ENCODE data around the gene BCKDK.
"Not testable (repeated sequence)": the region's sequence is repeated elsewhere in the genome, so short reads cannot be mapped to it uniquely, and the experiment has no call there.

Gene BCKDK

DNA sequence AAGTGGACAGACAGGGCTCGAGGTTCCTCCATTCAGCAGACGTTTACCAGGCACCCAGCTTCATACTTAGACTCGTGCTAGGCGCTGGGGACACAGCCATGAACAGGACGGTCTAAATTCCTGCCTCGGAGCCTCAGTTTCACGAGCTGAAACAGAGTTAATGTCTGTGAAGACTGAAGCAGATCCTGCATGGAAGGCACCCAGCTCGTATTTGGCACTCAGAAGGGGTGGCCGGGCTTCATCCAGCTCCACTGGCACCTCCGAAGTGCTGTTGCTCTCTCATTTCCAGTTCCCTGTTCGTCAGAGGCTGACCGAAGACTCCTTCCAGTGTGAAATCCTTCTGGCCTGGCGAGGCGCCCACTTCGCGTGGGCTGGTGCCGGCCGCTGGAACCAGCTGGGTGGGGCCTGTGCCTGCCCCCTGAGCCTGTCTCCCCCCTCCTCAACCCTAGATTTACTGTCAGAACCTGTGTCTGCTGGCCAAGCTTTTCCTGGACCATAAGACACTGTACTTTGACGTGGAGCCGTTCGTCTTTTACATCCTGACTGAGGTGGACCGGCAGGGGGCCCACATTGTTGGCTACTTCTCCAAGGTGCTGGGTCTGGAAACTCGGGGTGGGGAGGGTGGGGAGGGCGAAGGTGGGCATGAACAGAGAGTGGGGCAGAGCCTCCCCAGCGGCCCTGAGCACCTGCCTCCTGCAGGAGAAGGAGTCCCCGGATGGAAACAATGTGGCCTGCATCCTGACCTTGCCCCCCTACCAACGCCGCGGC is 21.6 kb downstream of the BCKDK start:
- DNase-seq, result no peak

DNA sequence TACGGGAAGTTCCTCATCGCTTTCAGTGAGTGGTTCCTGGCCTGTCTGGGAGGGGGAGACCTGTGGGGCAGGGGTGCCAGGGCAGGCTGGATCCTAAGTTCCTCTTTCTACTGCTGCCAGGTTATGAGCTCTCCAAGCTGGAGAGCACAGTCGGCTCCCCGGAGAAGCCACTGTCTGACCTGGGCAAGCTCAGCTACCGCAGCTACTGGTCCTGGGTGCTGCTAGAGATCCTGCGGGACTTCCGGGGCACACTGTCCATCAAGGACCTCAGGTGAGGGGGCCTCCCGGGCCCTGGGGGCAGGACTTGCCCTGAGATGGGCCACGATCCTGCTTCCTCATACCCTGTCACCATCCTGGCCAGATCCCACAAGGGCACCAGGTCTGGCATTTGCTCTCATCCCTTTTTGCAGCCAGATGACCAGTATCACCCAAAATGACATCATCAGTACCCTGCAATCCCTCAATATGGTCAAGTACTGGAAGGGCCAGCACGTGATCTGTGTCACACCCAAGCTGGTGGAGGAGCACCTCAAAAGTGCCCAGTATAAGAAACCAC is 22.2 kb downstream of the BCKDK start:
- no peak for DNase-seq

DNA sequence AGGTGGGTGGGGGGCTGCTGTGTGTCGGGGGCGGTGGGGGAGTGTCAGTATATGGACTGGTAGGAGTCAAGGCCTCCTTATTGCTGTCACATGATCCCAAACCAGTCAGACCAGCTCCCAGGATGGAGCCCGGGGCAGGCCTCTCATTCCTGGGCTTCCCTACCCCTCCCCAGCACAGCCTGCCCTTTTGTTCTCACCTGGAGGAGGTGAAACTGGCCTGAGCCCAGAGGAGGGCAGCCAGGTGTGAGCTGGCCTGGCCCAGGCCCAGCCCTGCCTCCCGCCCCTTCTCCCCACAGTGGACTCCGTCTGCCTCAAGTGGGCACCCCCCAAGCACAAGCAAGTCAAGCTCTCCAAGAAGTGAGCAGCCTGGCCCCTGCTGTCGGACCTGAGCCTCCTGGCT is 22.7 kb downstream of the BCKDK start:
- no peak for DNase-seq

DNA sequence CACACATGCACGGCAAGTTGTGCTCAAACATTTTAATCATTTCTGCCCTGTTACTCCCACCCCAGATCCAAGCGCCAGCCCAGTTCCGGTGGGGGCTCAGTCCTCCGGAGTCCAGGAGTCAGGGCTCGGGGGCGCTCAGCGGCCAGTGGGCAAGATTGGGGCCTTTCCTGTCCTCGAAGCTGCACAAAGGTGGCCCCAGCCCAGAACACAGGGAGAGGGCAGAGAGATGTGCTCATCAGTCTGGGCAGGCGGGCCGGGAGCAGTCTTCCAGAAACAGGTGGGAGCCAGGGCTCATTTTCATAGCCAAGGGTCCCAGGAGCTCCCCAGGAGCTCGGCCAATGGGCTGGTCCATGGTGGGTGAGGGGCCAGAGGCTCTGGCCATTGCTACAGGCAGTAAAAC is 23.2 kb downstream of the BCKDK start:
- no peak for DNase-seq

DNA sequence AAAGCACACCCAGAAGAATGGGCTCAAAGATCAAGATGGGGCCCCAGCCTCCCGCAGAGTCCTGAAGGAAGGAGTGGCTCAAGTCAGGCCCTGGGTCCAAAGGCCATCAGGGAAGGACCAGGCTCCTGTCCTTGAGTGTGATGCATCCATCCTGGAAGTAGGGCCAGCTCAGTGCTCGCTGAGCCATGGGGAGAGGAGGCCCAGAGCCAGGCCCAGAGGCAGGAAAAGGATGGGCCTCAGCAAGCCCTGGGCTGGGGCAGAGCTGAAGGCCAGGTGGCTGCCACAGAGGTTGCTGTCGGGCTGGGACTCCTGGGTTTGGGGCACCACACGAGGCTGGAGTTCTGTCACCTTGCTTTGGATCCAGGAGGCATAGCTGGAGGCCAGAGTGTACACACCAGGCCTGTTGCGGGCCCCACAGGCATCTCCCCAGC is 23.7 kb downstream of the BCKDK start:
- no peak for DNase-seq

DNA sequence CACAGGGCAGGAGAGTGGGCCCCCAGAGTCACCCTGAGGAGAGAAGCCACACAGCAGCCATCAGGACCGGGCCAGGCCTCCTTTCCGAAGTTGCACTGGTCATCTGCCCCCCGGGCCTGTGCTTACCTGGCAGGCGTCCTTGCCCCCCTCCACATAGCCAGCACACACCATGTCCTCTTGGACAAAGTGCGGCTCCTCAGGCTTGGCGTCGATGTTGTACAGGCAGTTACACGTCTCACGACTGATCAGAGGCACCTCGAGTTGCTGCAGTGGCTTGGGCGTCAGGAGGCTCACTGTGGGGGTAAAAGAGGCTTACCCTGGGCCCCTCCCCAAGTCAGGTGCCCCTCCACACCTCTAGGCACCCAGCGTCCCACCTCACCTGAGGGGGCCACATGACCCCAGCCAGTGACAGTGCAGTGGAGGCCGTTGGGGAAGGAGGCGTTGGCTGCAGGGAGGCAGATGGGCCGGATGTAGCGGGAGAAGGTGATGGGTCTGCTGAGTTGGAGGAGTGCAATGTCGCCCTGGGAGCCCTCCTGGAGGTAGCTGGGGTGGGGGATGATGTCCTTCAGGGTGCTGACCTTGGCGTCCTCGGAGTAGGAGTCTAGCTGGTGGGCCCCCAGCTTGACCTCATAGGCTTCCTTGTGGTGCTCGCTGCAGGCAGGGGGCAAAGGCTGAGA is 24.3 kb downstream of the BCKDK start:
- no peak for DNase-seq

DNA sequence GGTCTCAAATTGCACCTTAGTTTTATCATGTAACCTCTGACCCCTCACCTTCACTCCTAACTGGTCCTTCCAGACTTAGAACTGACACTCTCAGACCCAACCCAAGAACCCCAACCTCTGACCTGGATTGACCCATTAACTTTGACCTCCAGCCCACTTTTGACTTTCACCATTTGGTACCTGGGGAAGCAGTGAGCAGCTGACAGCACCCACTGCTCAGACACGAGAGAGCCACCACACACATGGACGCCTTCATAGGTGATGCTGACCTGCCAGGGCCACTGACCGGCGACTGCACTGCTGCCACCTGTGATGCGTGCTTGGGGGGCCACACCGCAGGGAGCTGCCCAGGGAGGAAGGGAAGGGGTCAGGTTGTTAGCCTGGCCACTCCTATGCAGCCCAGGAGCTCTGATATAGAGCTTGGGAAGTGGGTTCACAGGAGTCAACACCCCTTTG is 24.9 kb downstream of the BCKDK start:
- DNase-seq, result no peak

DNA sequence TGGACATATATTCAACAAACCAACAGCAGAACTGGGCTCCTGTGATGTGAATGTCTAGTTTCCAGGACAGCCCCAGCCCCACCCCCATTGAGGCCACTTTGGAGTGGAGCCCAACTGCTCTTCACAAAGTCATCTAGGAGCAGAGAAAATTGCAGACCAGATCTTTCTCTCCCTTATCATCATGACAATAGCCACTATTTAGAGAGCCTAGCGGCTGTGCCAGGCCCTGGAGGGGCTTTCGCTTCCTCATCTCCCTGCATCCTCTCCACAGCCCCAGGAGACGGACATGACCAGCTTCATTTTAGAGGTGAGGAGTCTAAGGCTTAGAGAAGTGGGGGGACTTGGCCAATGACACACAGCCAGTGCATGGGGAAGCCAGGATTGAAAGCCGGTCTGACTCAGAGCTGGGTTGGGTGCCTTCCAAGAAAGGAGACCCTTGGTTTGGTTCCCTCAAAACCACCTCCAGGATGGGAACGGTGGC is 25.9 kb downstream of the BCKDK start:
- DNase-seq, result no peak

DNA sequence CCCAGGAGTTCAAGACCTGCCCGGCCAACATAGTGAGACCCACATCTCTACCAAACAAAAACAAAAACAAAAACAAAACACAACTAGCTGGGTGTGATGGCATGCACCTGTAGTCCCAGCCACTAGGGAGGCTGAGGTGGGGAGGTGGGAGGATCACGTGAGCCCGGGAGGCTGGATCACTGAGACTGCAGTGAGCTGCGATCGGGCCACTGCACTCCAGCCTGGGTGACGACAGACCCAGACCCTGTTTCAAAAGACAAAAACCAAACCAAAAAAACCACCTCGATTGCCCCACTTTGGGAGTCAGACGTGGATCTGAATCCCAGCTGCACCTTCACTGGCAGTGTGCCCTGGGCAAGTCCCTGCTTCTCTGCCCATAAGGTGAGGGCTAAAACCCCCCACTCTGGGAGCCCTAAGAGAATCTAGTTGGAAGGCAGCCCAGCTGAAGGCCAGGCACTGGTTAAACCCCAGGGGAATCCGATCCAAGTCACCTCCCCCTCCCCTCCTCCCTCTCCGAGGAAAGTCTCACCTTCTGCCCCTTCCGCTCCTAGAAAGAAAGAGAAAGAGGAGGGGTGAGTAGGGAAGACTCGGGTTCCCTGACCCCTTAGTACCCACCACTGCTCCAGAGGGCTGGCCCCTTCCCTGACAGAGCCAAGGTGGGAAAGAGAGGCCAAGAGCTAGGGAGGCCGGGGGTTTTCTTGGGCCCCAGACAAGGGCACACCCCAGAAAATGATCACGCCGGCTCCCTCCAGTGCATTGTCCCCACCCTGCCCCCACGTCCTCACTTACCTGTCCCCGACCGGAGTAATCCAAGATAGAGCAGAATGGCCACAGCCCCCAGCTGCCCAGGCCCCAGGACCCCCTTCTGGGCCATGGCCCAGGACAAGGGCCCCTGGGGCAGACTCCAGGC is 26.7 kb downstream of the BCKDK start:
- DNase-seq, result peak; percentile 21 to 41

DNA sequence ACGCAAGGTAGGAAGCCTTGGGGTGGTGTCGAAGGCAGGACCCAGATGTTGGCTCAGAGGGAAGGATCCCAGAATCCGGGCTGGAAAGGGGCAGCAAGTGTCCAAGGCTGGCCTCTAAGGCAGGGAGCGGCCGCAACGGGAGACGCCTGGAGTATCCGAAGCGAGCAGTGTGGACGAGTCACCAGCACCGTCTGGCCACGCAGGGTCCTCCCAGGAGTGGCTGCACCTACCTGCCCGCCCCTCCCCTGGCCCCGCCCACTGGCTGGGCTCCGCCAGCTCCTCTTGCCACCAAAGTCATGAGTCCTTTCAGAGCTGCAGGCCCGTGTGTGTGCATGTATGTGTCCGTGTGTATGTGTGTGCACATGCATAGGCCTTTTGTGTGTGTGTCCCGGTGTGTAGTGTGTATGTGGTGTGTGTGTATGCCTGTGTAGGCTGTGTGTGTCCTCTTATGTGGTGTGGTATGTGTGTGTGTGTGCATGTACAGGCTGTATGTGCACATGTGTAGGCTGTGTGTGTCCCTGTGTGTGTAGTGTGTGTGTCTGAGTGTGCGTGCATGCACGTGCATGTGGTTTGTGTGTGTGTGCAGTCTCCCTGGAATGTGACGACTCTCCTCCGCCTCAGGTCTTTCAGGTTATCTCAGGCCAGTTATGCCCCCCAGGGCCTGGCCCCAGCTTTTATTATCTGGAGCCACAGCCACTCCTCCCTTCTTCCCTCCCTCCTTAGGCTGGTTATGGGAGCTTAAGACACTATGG is 27.5 kb downstream of the BCKDK start, which contains the start of gene PRSS8:
PRSS8 (minus strand) TSS at position 193 of the 752 bp plus-strand sequence. CDS start 229 bp downstream, outside the sequence.
- peak in 1 of 2 experiments; percentile 62 for DNase-seq

DNA sequence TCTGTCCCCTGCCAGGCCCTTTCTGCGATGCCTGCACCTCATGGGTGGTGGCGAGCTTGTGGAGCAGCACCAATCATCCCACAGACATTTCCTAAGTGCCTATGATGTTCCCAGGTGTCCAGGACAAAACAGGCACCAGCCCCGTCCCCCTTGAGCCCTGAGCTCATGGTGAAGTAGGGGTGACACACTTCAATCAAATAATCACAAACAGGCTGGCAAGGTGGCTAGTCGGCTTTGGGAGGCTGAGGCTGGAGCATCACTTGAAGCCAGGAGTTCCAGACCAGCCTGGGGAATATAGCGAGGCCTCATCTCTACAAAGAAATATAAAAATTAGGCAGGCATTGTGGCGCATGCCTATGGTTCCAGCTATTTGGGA is 28.1 kb downstream of the BCKDK start:
- DNase-seq, result no peak

DNA sequence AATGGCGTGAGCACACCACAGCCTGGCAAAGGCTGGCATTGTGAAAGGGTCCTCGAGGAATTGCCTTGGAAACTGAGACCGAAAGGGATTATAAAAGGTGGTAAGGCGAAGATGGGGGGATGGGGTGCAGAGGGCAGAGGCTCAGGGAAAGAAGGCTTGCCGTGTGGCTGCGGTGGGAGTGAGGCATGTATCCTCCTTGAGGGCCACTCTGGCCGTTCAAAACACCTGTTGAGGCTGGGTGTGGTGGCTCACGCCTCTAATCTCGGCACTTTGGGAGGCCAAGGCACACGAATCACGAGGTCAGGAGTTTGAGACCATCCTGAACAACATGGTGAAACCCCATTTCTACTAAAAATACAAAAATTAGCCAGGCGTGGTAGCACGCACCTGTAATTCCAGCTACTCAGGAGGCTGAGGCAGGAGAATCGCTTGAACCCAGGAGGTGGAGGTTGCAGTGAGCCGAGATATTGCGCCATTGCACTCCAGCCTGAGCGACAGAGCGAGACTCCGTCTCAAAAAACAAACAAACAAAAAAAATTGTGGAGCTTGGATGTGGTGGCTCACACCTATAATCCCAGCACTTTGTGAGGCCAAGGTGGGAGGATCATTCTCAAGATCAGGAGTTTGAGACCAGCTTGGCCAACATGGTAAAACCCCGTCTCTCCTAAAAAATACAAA is 28.8 kb downstream of the BCKDK start:
- not testable (repeated sequence) for DNase-seq

DNA sequence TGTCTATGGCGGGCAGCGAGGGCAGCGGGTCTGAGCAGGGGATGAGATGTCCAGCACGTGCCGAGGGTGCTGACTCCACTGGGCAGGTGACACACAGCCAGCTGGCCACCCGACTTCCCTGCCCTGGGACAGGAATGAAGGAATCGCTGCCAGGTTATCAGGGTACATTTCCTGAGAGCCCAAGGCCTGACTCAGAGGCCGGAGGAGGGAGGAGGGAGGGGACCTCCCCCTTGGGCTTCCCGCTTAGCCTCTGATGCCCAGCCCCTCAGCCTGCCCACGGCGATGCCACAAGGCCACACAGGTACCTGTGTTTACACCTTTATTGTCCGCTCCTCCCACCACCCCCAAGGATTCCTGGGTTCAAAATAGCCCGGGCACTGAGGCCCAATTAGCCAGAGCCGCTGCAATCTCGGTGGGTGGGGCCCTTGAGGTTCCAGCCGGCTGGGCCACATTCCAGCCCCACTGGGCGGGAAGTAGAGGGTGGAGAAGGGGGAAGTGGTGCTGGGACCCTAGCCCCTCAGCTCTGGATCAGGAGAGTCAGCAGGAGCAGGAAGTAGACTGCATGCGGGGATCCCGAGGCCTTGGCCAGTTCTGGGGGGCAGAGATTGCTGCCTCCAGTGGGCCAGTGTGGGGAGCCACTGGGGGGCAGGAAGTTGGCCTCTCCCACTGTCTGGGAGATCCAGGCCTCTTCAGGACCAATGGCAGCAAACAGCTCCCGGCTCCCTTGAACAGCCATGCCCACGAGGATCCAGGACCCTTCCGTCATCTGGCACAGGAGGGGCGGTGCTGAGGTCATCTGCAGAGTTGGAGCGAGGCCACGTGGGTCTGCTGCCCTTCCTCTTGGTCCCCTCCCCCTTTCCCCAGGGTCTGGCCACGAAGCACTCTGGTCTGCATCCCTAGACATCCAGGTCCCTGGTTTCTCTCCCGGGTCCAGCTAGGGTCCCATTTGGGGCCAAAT is 30.7 kb downstream of the BCKDK start:
- DNase-seq, result no peak

DNA sequence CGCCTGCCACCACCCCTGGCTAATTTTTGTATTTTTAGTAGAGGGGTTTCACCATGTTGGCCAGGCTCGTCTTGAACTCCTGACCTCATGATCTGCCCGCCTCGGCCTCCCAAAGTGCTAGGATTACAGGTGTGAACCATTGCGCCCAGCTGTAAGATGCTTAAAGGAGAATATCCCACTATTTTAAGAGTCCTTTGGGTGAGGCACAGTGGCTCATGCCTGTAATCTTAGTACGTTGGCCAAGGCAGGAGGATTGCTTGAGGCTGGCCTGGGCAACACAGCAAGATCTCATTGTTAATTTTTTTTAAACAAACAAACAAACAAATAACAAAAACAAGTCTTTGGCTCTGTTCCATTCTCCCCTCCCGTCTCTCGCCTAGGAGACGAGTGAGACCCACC is 32.9 kb downstream of the BCKDK start:
- not testable (repeated sequence) for DNase-seq

DNA sequence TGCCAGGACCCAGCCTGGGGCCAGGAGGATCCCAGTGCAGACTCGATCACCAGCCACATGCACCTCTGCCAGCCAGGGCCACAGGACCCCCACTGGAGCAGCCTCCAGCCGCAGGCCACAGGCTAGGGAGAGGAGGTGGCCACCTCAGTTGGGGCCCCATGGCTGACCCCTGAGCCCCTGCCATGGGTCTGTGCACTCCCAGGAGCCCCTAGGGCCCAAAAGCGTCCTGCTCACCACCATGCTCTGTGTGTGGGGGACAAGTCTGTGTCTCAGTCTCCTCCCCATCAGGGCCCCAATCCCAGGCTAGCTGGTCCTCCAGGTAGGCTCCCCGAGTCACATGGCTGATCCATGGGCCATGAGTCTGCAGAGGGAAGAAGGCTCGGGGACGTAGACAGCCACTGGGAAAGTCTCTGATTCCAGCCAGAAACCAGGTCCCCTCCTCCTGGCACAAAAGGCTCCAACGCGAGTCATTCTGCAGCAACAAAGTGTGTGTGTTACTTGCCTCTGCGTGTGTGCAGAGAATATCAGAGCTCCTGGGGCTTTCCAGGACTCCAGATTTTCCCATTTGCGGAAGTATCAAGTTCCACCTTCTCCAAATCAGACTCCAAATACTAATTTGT is 33.4 kb downstream of the BCKDK start:
- no peak for DNase-seq

DNA sequence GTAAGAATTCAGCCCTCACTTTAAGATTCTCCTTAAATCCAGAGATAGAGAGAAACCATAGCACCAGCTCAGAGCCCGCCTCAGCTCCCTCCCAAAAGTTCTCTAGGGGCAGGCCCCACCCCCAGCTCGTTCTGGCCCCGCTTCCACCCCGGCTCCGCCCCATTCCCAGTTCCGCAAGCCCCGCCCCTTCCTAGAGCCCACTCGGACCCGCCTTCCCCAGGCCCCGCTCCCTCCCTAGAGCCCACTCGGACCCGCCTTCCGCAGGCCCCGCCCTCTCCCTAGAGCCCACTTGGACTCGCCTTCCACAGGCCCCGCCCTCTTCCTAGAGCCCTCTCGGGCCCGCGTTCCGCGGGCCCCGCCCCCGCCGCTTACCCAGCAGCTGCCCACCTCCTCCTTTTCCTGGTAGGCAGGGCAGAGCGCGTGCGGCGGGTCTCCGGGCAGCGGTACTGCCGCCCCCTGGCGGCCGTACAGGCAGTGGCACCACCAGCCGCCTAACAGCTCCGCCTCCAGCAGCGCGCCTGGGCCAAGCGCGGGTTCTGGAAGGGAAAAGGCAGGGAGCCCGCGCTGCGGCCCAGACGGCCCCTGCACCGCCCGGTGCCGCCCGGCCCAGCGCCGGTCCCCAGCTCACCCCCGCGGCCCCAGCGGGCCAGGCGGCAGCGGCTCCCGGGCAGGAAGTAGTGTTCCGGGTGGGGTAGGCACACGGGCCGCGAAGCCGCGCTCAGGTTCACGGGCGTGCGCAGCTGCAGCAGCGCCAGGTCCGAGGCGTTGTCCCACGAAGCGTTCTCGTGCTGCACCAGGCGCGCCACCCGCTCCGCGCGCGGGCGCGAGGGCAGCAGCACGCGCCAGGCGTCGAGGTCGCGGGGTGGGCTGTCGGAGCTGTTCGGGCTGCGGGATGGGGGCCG is 34.2 kb downstream of the BCKDK start:
- DNase-seq, result peak; percentile 94 to 99

DNA sequence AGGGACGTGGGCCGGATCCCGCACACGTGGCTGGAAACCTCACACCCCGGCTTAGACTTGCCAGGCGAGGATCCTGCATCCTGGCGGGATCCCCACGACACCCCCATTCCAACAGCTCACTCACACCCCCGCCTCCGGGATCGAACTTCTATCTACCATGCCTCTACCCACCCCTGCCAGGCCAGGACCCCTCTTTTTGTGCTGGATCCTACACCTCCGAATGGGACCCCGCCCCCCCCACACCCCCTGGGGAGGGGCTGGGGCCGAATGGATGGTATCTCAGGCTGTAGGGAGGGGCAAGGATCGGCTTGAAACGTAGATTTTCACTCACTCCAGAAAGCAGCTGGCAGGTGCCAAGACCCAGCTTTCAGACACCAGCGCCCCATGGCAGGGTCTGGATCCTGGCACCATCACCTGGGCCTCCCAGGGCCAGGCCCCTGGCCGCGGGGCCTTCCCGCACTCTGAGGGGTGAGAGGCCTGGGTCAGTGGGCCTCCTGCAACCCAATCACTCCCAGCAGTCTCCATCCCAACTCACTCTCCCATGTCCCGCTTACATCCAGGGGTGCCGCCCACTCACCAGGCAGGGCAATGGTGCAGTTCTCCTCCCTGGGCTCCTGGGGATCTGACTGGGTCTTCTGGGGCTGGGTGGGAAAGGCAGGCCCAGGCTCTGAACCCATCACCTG is 35.0 kb downstream of the BCKDK start:
- no peak for DNase-seq

DNA sequence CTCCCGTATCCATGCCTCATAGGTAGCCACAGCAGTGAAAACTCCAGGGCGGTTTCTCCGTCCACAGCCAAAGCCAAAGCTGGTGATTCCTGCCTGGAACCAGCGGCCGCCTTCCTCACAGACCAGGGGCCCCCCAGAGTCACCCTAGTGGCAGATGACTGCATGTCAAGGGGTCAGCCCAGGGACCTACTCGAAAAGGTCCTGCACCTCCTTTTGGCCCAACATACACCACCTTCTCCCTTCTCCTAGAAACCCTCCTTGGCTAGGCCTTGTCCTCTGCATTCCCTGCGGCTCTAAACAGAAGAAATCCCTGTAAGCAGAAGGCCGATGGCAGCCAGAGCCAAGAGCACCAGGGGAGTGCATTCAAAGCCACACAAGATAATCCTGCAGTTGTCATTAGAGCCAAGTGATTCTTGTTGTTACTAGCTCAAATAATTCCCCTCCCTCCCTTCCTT is 35.5 kb downstream of the BCKDK start:
- no peak for DNase-seq
